Upper lobe of left lung (tissue), 6 donors: ENCODE results near the gene CCDC106. TPM values are rescaled to one million over a fixed set of nuclear protein-coding genes. Genes with fewer than 3 reads are reported as not detected.

Experiments
- ATAC-seq, 2 donors: fragments of 200-7000 bp; cut with Tn5 transposase; one replicate each; pipeline ENCODE4 v1.9.1; 2022; ENCODE audit warnings: mild to moderate bottlenecking in 2 of 2, moderate library complexity in 2 of 2; ENCODE audit not compliant: low FRiP score in 2 of 2
- DNase-seq, 2 donors: peaks; one replicate each; pipeline ENCODE4 v3.0.0-alpha.2; 2019 to 2020
- H3K27ac ChIP-seq, 4 donors: fragments of 200-600 bp; sonication (generic); one replicate each; pipeline ENCODE4 v1.5.1; 2016 to 2019
- H3K27me3 ChIP-seq, 4 donors: fragments of 200-600 bp; sonication (generic); one replicate each; pipeline ENCODE4 v1.5.1; 2017 to 2019
- H3K36me3 ChIP-seq, 4 donors: fragments of 200-600 bp; sonication (generic); one replicate each; pipeline ENCODE4 v1.5.1; 2016 to 2019
- H3K4me1 ChIP-seq, 4 donors: fragments of 200-600 bp; sonication (generic); one replicate each; pipeline ENCODE4 v1.5.1; 2018 to 2019
- H3K4me3 ChIP-seq, 4 donors: fragments of 200-600 bp; sonication (generic); one replicate each; pipeline ENCODE4 v1.5.1; 2017 to 2019; ENCODE audit warnings: mild to moderate bottlenecking in 2 of 4, moderate library complexity in 1 of 4
- H3K9me3 ChIP-seq, 4 donors: fragments of 200-600 bp; sonication (generic); one replicate each; pipeline ENCODE4 v1.5.1; 2018 to 2019
- EP300 ChIP-seq, 4 donors: sonication (generic); formaldehyde crosslinking; IDR thresholded peaks; one replicate each; pipeline ENCODE4 v1.5.1; 2017; ENCODE audit warnings: antibody characterized with exemption in 4 of 4, control low read depth in 2 of 4
- POLR2A ChIP-seq, 4 donors: fragments of 450-650 bp; IDR thresholded peaks; one replicate each; pipeline ENCODE4 v1.5.1; 2016 to 2017; ENCODE audit warnings: antibody characterized with exemption in 4 of 4, mild to moderate bottlenecking in 2 of 4
- POLR2AphosphoS5 ChIP-seq, 2 donors: sonication (generic); formaldehyde crosslinking; IDR thresholded peaks; one replicate each; pipeline ENCODE4 v1.5.1; 2017; ENCODE audit warnings: antibody characterized with exemption in 2 of 2
- WGBS, 2 donors: methylation state at CpG; one replicate each; pipeline ENCODE4 v1.1.5; 2017 to 2018; 5-methylcytosine and 5-hydroxymethylcytosine counted together
- total RNA-seq, 6 donors: library from RNA; depleted of rRNA in 4 of 6; stranded (reverse); fragments of >200 nt in 4 of 6; gene quantifications; one replicate each; pipeline versions ENCODE4 v1.1.0 to v1.2.1, GENCODE V29; 2016 to 2021
- TF ChIP-seq, protein P1 (sequence below), 6 experiments: fragments of 450-650 bp in 4 of 6; fragments of 200-600 bp in 2 of 6; sonication (generic) in 2 of 6; IDR thresholded peaks; one replicate each; pipeline ENCODE4 v1.5.1; 2016 to 2019; ENCODE audit warnings: antibody characterized with exemption in 6 of 6
- donor health status: DM: no; HTN: no; CAD: no; lungs with moderate emphysema.
- donor health status: DM: no; HTN: yes; CAD: no; lungs with severe emphysema.

Gene CCDC106
- total RNA-seq, 6 donors from 2014 or later, result 15.3 to 44.0 (median 17.1) TPM

DNA sequence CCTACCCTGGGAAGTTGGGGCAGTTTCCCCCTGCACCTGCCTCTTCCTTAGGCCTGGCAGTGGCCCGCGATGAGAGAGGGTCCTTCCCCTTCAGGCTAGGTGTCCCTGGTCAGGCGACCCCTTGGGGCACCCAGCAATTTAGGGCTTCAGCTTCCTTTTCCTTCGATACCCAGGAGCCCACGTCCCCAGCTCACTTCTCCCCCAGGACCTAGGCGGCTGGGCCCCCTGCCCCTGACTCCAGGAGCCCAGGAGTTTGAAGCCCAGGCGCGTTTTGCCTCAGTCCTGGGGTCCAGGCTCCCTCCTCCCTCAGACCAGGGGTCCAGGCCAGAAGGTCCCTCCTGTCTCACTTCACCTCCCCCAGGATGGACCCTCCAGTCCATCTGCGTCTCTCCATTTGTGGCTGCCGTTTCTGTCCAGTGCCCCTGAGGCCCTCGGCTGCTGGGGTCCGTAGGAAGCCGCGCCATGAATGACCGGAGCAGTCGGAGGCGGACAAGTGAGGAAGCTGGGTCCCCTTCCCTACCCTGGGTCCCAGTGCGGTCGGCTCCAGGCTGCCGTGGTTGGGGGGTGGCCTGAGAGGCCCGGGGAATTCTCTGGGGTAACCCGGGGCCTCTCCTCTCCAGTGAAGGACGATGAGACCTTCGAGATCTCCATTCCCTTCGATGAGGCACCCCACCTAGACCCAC is 714 bp downstream of the CCDC106 start:
- no peak for DNase-seq
- 5 to 46% methylated on average over 4 to 15 of the region's 25 CpGs for WGBS, 2 donors
- Histone ChIP-seq H3K4me1 (peaks cover 33 to 58% (median 39%) of the 10 kb centered on the region in 4 donors), H3K9me3 (no peaks in the 10 kb centered on the region), H3K36me3 (peaks cover 5 to 24% (median 8%) of the 10 kb centered on the region in 4 donors), H3K27ac (peak overlapping the region; percentile 57 to 89 (median 85)), H3K27me3 (no peaks in the 10 kb centered on the region), H3K4me3 (peak overlapping the region; percentile 52 to 96 (median 84))
- TF ChIP-seq EP300 (IDR thresholded peaks at IDR 0.05) (no peak), POLR2A (IDR thresholded peaks at IDR 0.05) (no peak), POLR2AphosphoS5 (IDR thresholded peaks at IDR 0.05) (no peak)
- TF ChIP-seq, protein P1, sequence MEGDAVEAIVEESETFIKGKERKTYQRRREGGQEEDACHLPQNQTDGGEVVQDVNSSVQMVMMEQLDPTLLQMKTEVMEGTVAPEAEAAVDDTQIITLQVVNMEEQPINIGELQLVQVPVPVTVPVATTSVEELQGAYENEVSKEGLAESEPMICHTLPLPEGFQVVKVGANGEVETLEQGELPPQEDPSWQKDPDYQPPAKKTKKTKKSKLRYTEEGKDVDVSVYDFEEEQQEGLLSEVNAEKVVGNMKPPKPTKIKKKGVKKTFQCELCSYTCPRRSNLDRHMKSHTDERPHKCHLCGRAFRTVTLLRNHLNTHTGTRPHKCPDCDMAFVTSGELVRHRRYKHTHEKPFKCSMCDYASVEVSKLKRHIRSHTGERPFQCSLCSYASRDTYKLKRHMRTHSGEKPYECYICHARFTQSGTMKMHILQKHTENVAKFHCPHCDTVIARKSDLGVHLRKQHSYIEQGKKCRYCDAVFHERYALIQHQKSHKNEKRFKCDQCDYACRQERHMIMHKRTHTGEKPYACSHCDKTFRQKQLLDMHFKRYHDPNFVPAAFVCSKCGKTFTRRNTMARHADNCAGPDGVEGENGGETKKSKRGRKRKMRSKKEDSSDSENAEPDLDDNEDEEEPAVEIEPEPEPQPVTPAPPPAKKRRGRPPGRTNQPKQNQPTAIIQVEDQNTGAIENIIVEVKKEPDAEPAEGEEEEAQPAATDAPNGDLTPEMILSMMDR (IDR thresholded peaks at IDR 0.05), result no peak
- ATAC-seq, result no peak

DNA sequence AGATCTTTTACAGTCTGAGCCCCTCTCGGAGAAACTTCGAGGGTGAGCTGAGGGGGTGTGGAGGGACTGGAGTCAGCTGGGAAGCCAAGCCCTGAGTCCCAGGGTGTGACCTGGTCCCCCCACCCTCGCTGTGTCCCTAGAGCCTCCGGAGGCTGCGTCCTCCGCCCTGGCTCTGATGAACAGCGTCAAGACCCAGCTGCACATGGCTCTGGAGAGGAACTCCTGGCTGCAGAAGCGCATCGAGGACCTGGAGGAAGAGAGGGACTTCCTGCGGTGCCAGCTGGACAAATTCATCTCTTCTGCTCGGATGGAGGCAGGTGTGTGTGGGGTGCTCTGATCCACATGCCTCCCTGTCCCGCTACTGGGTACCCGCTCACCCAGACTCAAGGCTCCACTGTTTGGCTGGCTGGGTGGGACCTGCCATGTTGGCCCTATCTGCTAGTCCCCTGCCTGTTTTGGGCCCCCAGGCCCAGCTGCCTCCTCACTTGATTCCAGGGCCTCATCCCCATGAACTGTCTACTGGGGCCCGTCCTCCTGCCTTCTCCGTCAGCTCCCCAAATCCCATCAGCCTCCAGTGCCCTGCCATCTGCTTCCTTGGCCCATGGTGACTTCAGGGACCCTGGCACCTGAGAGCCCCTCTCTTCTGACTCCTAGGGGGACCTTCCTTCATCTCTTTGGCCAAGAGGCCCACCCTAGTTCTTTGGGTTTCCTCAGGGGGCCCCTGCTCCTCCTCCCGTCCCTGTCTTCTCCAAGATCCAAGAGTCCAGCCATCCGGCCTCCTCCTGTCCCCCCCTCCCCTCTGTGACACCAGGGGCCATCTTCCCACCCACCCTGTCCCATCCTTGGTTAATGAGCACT is 1.5 kb downstream of the CCDC106 start:
- ATAC-seq (no peak), DNase-seq (no peak)
- Histone ChIP-seq H3K9me3 (no peaks in the 10 kb centered on the region), H3K27me3 (no peaks in the 10 kb centered on the region), H3K4me1 (peaks cover 28 to 50% (median 32%) of the 10 kb centered on the region in 4 donors), H3K27ac (peak overlapping the region; percentile 57 to 89 (median 85)), H3K36me3 (peaks cover 5 to 24% (median 8%) of the 10 kb centered on the region in 4 donors), H3K4me3 (peak overlapping the region in 3 of 4 donors; percentile 83 to 96 (median 85))
- 85 to 98% methylated on average over 4 to 17 of the region's 17 CpGs for WGBS, 2 donors
- TF ChIP-seq EP300 (IDR thresholded peaks at IDR 0.05) (no peak), POLR2A (IDR thresholded peaks at IDR 0.05) (no peak), POLR2AphosphoS5 (IDR thresholded peaks at IDR 0.05) (no peak)
- TF ChIP-seq, protein P1 (IDR thresholded peaks at IDR 0.05), result no peak

DNA sequence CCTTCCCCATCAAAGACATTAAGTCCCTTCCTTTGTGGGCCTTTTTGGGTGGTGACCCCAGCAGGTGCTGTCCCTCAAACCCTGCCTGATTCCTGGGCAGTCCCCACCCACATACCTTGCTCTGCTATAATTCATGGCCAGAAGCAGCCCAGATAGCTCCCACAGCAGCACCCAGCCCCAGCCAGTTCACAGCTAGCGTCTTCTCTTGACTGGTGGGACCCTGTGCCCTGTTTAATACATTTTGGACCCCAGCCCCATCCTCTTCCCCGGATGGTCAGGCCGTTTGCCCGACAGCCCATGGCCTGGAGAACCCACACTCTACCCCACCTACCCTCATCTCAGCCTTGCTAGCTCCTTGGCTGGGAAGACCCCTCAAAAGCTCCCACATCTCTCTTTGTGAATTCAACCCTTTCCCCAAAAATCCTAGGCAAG is 2.1 kb downstream of the CCDC106 start:
- no peak for DNase-seq
- Histone ChIP-seq H3K4me1 (peaks cover 24 to 44% (median 29%) of the 10 kb centered on the region in 4 donors), H3K4me3 (no peak overlapping the region), H3K36me3 (peaks cover 1 to 18% (median 2%) of the 10 kb centered on the region in 4 donors), H3K27me3 (no peaks in the 10 kb centered on the region), H3K27ac (no peak overlapping the region), H3K9me3 (no peaks in the 10 kb centered on the region)
- WGBS, 2 donors, result 93 to 98% methylated on average over 4 of the region's 4 CpGs
- ATAC-seq, result no peak
- TF ChIP-seq, protein P1 (IDR thresholded peaks at IDR 0.05), result no peak
- no peak for TF ChIP-seq POLR2AphosphoS5 (IDR thresholded peaks at IDR 0.05)
- no peak for TF ChIP-seq EP300 (IDR thresholded peaks at IDR 0.05)
- no peak for TF ChIP-seq POLR2A (IDR thresholded peaks at IDR 0.05)

DNA sequence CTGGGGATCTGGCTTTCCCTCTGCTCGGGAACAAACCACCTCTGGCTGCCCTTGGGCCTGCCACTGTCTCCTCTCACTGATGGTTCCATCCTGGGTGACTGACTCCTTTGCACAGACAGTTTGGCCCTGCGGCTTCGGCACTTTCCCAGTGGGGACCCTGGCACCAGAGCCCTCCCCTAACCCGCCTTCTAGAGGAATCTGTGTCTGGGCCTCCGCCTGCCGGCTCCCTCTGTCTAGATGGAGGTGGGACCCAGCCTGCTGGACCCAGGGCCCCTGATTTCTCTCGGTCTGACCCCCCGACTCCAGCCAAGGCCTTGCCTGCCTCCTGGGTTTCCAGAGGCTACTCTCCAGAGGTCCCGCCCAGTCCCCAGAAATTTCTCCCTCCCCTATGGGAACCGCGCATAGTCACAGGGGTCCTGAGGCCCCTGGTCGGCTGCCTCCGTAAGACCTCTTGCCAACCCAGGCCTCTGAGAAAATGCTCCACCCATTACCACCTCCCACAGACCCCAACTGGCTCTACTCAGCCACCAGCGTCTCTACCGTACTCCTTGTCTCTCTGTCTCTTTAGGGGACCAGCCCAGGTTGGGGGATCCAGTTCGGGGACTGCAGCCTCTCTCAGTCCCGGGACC is 2.7 kb downstream of the CCDC106 start:
- no peak overlapping the region for H3K4me3 ChIP-seq
- ATAC-seq (no peak), DNase-seq (no peak)
- H3K4me1 ChIP-seq, result peaks cover 26 to 46% (median 31%) of the 10 kb centered on the region in 4 donors
- H3K27ac ChIP-seq, result no peak overlapping the region
- H3K27me3 ChIP-seq, result no peaks in the 10 kb centered on the region
- TF ChIP-seq EP300 (IDR thresholded peaks at IDR 0.05), result no peak
- TF ChIP-seq POLR2A (IDR thresholded peaks at IDR 0.05), result no peak
- TF ChIP-seq, protein P1 (IDR thresholded peaks at IDR 0.05), result no peak
- no peak for TF ChIP-seq POLR2AphosphoS5 (IDR thresholded peaks at IDR 0.05)
- H3K9me3 ChIP-seq, result no peaks in the 10 kb centered on the region
- WGBS, 2 donors, result 91 to 95% methylated on average over 11 to 17 of the region's 17 CpGs
- H3K36me3 ChIP-seq, result peaks cover 0 to 12% (median 0%) of the 10 kb centered on the region in 4 donors
